Measurements from ENCODE around the gene AP1G2. TPM values are rescaled to one million over a fixed set of nuclear protein-coding genes. Genes with fewer than 3 reads are reported as not detected.

The AP1G2 gene
- polyA plus RNA-seq, 1 of the 3 experiments (the other 2 are of a cell fraction) = 88.3 TPM

GRCh38 chr14:23580948-23581281, 13.3 kb upstream of the AP1G2 start (continued):
- TF ChIP-seq CTCF (IDR thresholded peaks at IDR 0.05) (no peak), MEF2A (IDR thresholded peaks at IDR 0.05; ENCODE audit: borderline replicate concordance, low read depth) (no peak), PBX3 (IDR thresholded peaks at IDR 0.05) (no peak), YY1 (IDR thresholded peaks at IDR 0.05; ENCODE audit: low read depth) (no peak), NFIC (IDR thresholded peaks at IDR 0.05; ENCODE audit: borderline replicate concordance) (no peak)

- ChIA-PET POLR2A (interaction anchor here (1.7 kb wide), 1 partner anchor 8 kb away, joined by 5 read pairs; no protein-coding TSS in a partner anchor), CTCF (interaction anchor here (1.1 to 4.3 kb wide), 3 partner anchors 9 to 23 kb away, joined by 4 to 19 read pairs (median 5); no protein-coding TSS in a partner anchor)
Observed at GRCh38 chr14:23580152-23580926, 12.7 kb upstream of the AP1G2 start.

More at GRCh38 chr14:23580152-23580926, 12.7 kb upstream of the AP1G2 start:
- Histone ChIP-seq H3K27ac (ENCODE audit: low read depth in 2 of 2, low read length in 1 of 2) (no peak overlapping the region; a peak in 1 of 4 replicates), H3K9me2 (no peaks in the 10 kb centered on the region), H3K36me3 (replicated peaks in 1 of 2; ENCODE audit: control insufficient read depth in 1 of 2, insufficient read depth in 2 of 2, low read length in 1 of 2) (no peaks in the 10 kb centered on the region), H3K9me3 (no peaks in the 10 kb centered on the region), H3K27me3 (ENCODE audit: insufficient read depth) (no peaks in the 10 kb centered on the region), H3K4me2 (no peak overlapping the region), H3K79me2 (ENCODE audit: insufficient read depth) (no peaks in the 10 kb centered on the region), H3K4me3 (ENCODE audit: low read depth in 2 of 2, low read length in 1 of 2) (no peak overlapping the region), H2AFZ (ENCODE audit: low read depth) (no peak overlapping the region), H3K4me1 (ENCODE audit: control insufficient read depth in 1 of 2, insufficient read depth in 2 of 2, low read depth in 1 of 2, low read length in 1 of 2) (peaks cover 0 to 24% of the 10 kb centered on the region in 2 experiments; a peak in 1 of 4 replicates), H3K9ac (no peak overlapping the region), H3F3A (replicated peaks; ENCODE audit: insufficient read depth) (no peaks in the 10 kb centered on the region), H4K20me1 (ENCODE audit: insufficient read depth) (no peaks in the 10 kb centered on the region)
- DNase-seq = no peak
- WGBS (ENCODE audit: low lambda C conversion rate) = 96% methylated on average over 6 of the region's 24 CpGs
- no peak for TF ChIP-seq REST (IDR thresholded peaks at IDR 0.05; ENCODE audit: low read depth, low read length)
- TF ChIP-seq FOSL2 (IDR thresholded peaks at IDR 0.05; ENCODE audit: borderline replicate concordance, low read depth) = no peak
- TF ChIP-seq EP300 (IDR thresholded peaks at IDR 0.05; ENCODE audit: borderline replicate concordance in 1 of 2, low read depth in 1 of 2, low read length in 1 of 2) = no peak
